Upper lobe of left lung (tissue), 6 donors: ENCODE results near the gene VAC14. TPM values are rescaled to one million over a fixed set of nuclear protein-coding genes. Genes with fewer than 3 reads are reported as not detected.

ENCODE experiments used
- ATAC-seq, 2 donors: fragments of 200-7000 bp; cut with Tn5 transposase; one replicate each; pipeline ENCODE4 v1.9.1; 2022; ENCODE audit warnings: mild to moderate bottlenecking in 2 of 2, moderate library complexity in 2 of 2; ENCODE audit not compliant: low FRiP score in 2 of 2
- DNase-seq, 2 donors: peaks; one replicate each; pipeline ENCODE4 v3.0.0-alpha.2; 2019 to 2020
- H3K27ac ChIP-seq, 4 donors: fragments of 200-600 bp; sonication (generic); one replicate each; pipeline ENCODE4 v1.5.1; 2016 to 2019
- H3K27me3 ChIP-seq, 4 donors: fragments of 200-600 bp; sonication (generic); one replicate each; pipeline ENCODE4 v1.5.1; 2017 to 2019
- H3K36me3 ChIP-seq, 4 donors: fragments of 200-600 bp; sonication (generic); one replicate each; pipeline ENCODE4 v1.5.1; 2016 to 2019
- H3K4me1 ChIP-seq, 4 donors: fragments of 200-600 bp; sonication (generic); one replicate each; pipeline ENCODE4 v1.5.1; 2018 to 2019
- H3K4me3 ChIP-seq, 4 donors: fragments of 200-600 bp; sonication (generic); one replicate each; pipeline ENCODE4 v1.5.1; 2017 to 2019; ENCODE audit warnings: mild to moderate bottlenecking in 2 of 4, moderate library complexity in 1 of 4
- H3K9me3 ChIP-seq, 4 donors: fragments of 200-600 bp; sonication (generic); one replicate each; pipeline ENCODE4 v1.5.1; 2018 to 2019
- CTCF ChIP-seq, 6 experiments: fragments of 450-650 bp in 4 of 6; fragments of 200-600 bp in 2 of 6; sonication (generic) in 2 of 6; IDR thresholded peaks; one replicate each; pipeline ENCODE4 v1.5.1; 2016 to 2019; ENCODE audit warnings: antibody characterized with exemption in 6 of 6
- EP300 ChIP-seq, 4 donors: sonication (generic); formaldehyde crosslinking; IDR thresholded peaks; one replicate each; pipeline ENCODE4 v1.5.1; 2017; ENCODE audit warnings: antibody characterized with exemption in 4 of 4, control low read depth in 2 of 4
- POLR2A ChIP-seq, 4 donors: fragments of 450-650 bp; IDR thresholded peaks; one replicate each; pipeline ENCODE4 v1.5.1; 2016 to 2017; ENCODE audit warnings: antibody characterized with exemption in 4 of 4, mild to moderate bottlenecking in 2 of 4
- POLR2AphosphoS5 ChIP-seq, 2 donors: sonication (generic); formaldehyde crosslinking; IDR thresholded peaks; one replicate each; pipeline ENCODE4 v1.5.1; 2017; ENCODE audit warnings: antibody characterized with exemption in 2 of 2
- WGBS, 2 donors: methylation state at CpG; one replicate each; pipeline ENCODE4 v1.1.5; 2017 to 2018; 5-methylcytosine and 5-hydroxymethylcytosine counted together
- total RNA-seq, 6 donors: library from RNA; depleted of rRNA in 4 of 6; stranded (reverse); fragments of >200 nt in 4 of 6; gene quantifications; one replicate each; pipeline versions ENCODE4 v1.1.0 to v1.2.1, GENCODE V29; 2016 to 2021
- donor health status: DM: no; HTN: no; CAD: no; lungs with moderate emphysema.
- donor health status: DM: no; HTN: yes; CAD: no; lungs with severe emphysema.

The VAC14 gene
- total RNA-seq, 6 donors from 2014 or later, result 39.6 to 145 (median 57.4) TPM

- H3K36me3 ChIP-seq, result peaks cover 3 to 56% (median 36%) of the 10 kb centered on the region in 4 donors
- DNase-seq (peak in 1 of 2 donors; percentile 21), ATAC-seq (no peak)
- H3K27ac ChIP-seq, result no peak overlapping the region
- H3K9me3 ChIP-seq, result no peaks in the 10 kb centered on the region
- peaks cover 3 to 22% (median 16%) of the 10 kb centered on the region in 4 donors for H3K4me1 ChIP-seq
- TF ChIP-seq EP300 (IDR thresholded peaks at IDR 0.05) (no peak), POLR2A (IDR thresholded peaks at IDR 0.05) (no peak), CTCF (IDR thresholded peaks at IDR 0.05) (no peak), POLR2AphosphoS5 (IDR thresholded peaks at IDR 0.05) (no peak)
- H3K27me3 ChIP-seq, result no peaks in the 10 kb centered on the region
- no peak overlapping the region for H3K4me3 ChIP-seq
- 87 to 91% methylated on average over 9 of the region's 9 CpGs for WGBS, 2 donors
Measured at GRCh38 chr16:70757183-70757582, 43.8 kb downstream of the VAC14 start.

GRCh38 chr16:70756071-70756470 is 44.9 kb downstream of the VAC14 start:
- ATAC-seq, result no peak
- peaks cover 15 to 33% (median 27%) of the 10 kb centered on the region in 4 donors for H3K4me1 ChIP-seq
- H3K4me3 ChIP-seq, result no peak overlapping the region
- H3K9me3 ChIP-seq, result no peaks in the 10 kb centered on the region
- H3K36me3 ChIP-seq, result peaks cover 0 to 45% (median 26%) of the 10 kb centered on the region in 4 donors
- TF ChIP-seq CTCF (IDR thresholded peaks at IDR 0.05) (no peak), POLR2A (IDR thresholded peaks at IDR 0.05) (no peak), EP300 (IDR thresholded peaks at IDR 0.05) (no peak)
- WGBS, 2 donors, result 92% methylated on average over 5 to 8 of the region's 8 CpGs
- no peak overlapping the region for H3K27ac ChIP-seq
- no peaks in the 10 kb centered on the region for H3K27me3 ChIP-seq
- no peak for DNase-seq

- H3K27me3 ChIP-seq, result no peaks in the 10 kb centered on the region
- peaks cover 0 to 40% (median 22%) of the 10 kb centered on the region in 4 donors for H3K36me3 ChIP-seq
- no peak overlapping the region for H3K27ac ChIP-seq
- H3K4me1 ChIP-seq, result peaks cover 23 to 43% (median 36%) of the 10 kb centered on the region in 4 donors
- ATAC-seq (no peak), DNase-seq (peak in 1 of 2 donors; percentile 53)
- WGBS, 2 donors, result 83 to 92% methylated on average over 6 to 12 of the region's 12 CpGs
- TF ChIP-seq POLR2AphosphoS5 (IDR thresholded peaks at IDR 0.05) (no peak), POLR2A (IDR thresholded peaks at IDR 0.05) (no peak), CTCF (IDR thresholded peaks at IDR 0.05) (no peak), EP300 (IDR thresholded peaks at IDR 0.05) (no peak)
- H3K9me3 ChIP-seq, result no peaks in the 10 kb centered on the region
- no peak overlapping the region for H3K4me3 ChIP-seq
Measured at GRCh38 chr16:70754851-70755600, 45.9 kb downstream of the VAC14 start.

GRCh38 chr16:70754371-70754770 is 46.6 kb downstream of the VAC14 start:
- DNase-seq (peak in 1 of 2 donors; percentile 46), ATAC-seq (no peak)
- no peak for TF ChIP-seq POLR2A (IDR thresholded peaks at IDR 0.05)
- no peak for TF ChIP-seq CTCF (IDR thresholded peaks at IDR 0.05)
- no peak for TF ChIP-seq EP300 (IDR thresholded peaks at IDR 0.05)
- TF ChIP-seq POLR2AphosphoS5 (IDR thresholded peaks at IDR 0.05), result no peak
- H3K9me3 ChIP-seq, result no peaks in the 10 kb centered on the region
- peaks cover 30 to 50% (median 43%) of the 10 kb centered on the region in 4 donors for H3K4me1 ChIP-seq
- H3K36me3 ChIP-seq, result peaks cover 0 to 37% (median 21%) of the 10 kb centered on the region in 4 donors
- H3K27me3 ChIP-seq, result no peaks in the 10 kb centered on the region
- no peak overlapping the region for H3K4me3 ChIP-seq
- 85 to 94% methylated on average over 9 to 11 of the region's 11 CpGs for WGBS, 2 donors
- H3K27ac ChIP-seq, result peak overlapping the region in 3 of 4 donors; percentile 28 to 85 (median 82)
